Omental fat pad (tissue), 4 donors: ENCODE data around the gene CHRDL1. TPM values are rescaled to one million over a fixed set of nuclear protein-coding genes. Genes with fewer than 3 reads are reported as not detected.

ENCODE experiments used
- ATAC-seq: fragments of 150-250 bp; one replicate; pipeline ENCODE4 v1.9.1; 2016; ENCODE audit warnings: mild to moderate bottlenecking, moderate library complexity; ENCODE audit not compliant: low FRiP score
- DNase-seq: peaks from one replicate; pipeline ENCODE4 v3.0.0-alpha.2; 2019; ENCODE audit warnings: low spot score
- CTCF ChIP-seq, 3 donors: fragments of 450-650 bp; IDR thresholded peaks; one replicate each; pipeline ENCODE4 v1.5.1; 2016 to 2017; ENCODE audit warnings: antibody characterized with exemption in 3 of 3, mild to moderate bottlenecking in 3 of 3, moderate library complexity in 2 of 3
- total RNA-seq, 4 donors: library from RNA; depleted of rRNA; stranded (reverse); fragments of >200 nt; gene quantifications; one replicate each; pipeline ENCODE4 v1.1.0, GENCODE V29; 2016

CHRDL1 gene
- total RNA-seq, 4 donors from 2014 or later = 45.1 to 264 (median 207) TPM

- DNase-seq (no peak), ATAC-seq (no peak)
- TF ChIP-seq CTCF (IDR thresholded peaks at IDR 0.05) = no peak
Observed at GRCh38 chrX:110646386-110646785, 149.2 kb downstream of the CHRDL1 start.
